PC-3 (cell line): ENCODE results near the gene UBE2G1. TPM values are rescaled to one million over a fixed set of nuclear protein-coding genes. Genes with fewer than 3 reads are reported as not detected.

ENCODE experiments used
- ATAC-seq: fragments of 200-7000 bp; cut with Tn5 transposase; 2 replicates; pipeline ENCODE4 v1.9.1; 2020; ENCODE audit warnings: mild to moderate bottlenecking, moderate library complexity
- BruUV-seq: library from RNA; stranded (reverse); fragments of 400-500 nt; replicated peaks from 2 replicates; lab custom pipeline; 2021; lab: Mats Ljungman, UMichigan
- CTCF ChIA-PET: fragments of 300-600 bp; sonication (Branson Sonifier 250); formaldehyde crosslinking; loops from one replicate; lab custom pipeline; 2022; ENCODE audit warnings: antibody characterized with exemption; lab: Charles Lee
- POLR2A ChIA-PET: fragments of 300-600 bp; sonication (Branson Sonifier 250); formaldehyde crosslinking; loops from one replicate; lab custom pipeline; 2022; ENCODE audit warnings: antibody characterized with exemption; ENCODE audit not compliant: unreplicated experiment; lab: Charles Lee
- DNase-seq: peaks from one replicate; pipeline ENCODE4 v3.0.0-alpha.2; 2015
- H2AFZ ChIP-seq: fragments of 300-600 bp; sonication (generic); 2 replicates; pipeline ENCODE4 v1.6.0; 2016; ENCODE audit warnings: antibody characterized with exemption, low read length
- H3F3A ChIP-seq: fragments of 300-600 bp; sonication (generic); one replicate; pipeline ENCODE4 v1.6.0; 2017; ENCODE audit warnings: antibody characterized with exemption, low read length, control low read depth, mild to moderate bottlenecking; ENCODE audit not compliant: unreplicated experiment
- H3K27ac ChIP-seq: fragments of 300-600 bp; sonication (generic); 2 replicates; pipeline ENCODE4 v1.5.1; 2016; ENCODE audit warnings: mild to moderate bottlenecking, low read length
- H3K27me3 ChIP-seq: fragments of 300-600 bp; sonication (generic); 2 replicates; pipeline ENCODE4 v1.6.1; 2016; ENCODE audit warnings: low read length, mixed read lengths
- H3K36me3 ChIP-seq: fragments of 300-600 bp; sonication (generic); 2 replicates; pipeline ENCODE4 v1.6.1; 2016; ENCODE audit warnings: low read depth, mixed run types, low read length, mixed read lengths
- H3K4me1 ChIP-seq: fragments of 300-600 bp; sonication (generic); 2 replicates; pipeline ENCODE4 v1.5.1; 2016; ENCODE audit warnings: low read length; ENCODE audit not compliant: insufficient read depth
- H3K4me2 ChIP-seq: fragments of 300-600 bp; sonication (generic); 2 replicates; pipeline ENCODE4 v1.6.0; 2016; ENCODE audit warnings: low read length
- H3K4me3 ChIP-seq: fragments of 300-600 bp; sonication (generic); 2 replicates; pipeline ENCODE4 v1.5.1; 2016; ENCODE audit warnings: mild to moderate bottlenecking, low read length, mixed read lengths
- H3K79me2 ChIP-seq: fragments of 300-600 bp; sonication (generic); 2 replicates; pipeline ENCODE4 v1.6.1; 2017; ENCODE audit warnings: low read length, mixed read lengths
- H3K9ac ChIP-seq: fragments of 300-600 bp; sonication (generic); 2 replicates; pipeline ENCODE4 v1.6.0; 2016; ENCODE audit warnings: mild to moderate bottlenecking, low read length
- H3K9me2 ChIP-seq: fragments of 300-600 bp; sonication (generic); replicated peaks from 2 replicates; pipeline ENCODE4 v1.6.1; 2016; ENCODE audit warnings: mixed run types, low read length, mixed read lengths
- H3K9me3 ChIP-seq: fragments of 300-600 bp; sonication (generic); 2 replicates; pipeline ENCODE4 v1.6.1; 2016; ENCODE audit warnings: low read length, mixed read lengths
- H4K20me1 ChIP-seq: fragments of 300-600 bp; sonication (generic); 2 replicates; pipeline ENCODE4 v1.6.1; 2016; ENCODE audit warnings: low read length, mixed read lengths
- EZH2 ChIP-seq: fragments of 300-600 bp; sonication (generic); IDR thresholded peaks from one replicate; pipeline ENCODE4 v1.6.1; 2017; ENCODE audit warnings: antibody characterized with exemption, mild to moderate bottlenecking, low read length; ENCODE audit not compliant: unreplicated experiment
- EZH2phosphoT487 ChIP-seq: fragments of 300-600 bp; sonication (generic); IDR thresholded peaks from 2 replicates; pipeline ENCODE4 v1.6.1; 2018; ENCODE audit warnings: mild to moderate bottlenecking, antibody characterized with exemption, low read length, borderline replicate concordance
- intact Hi-C: fragments of 100-400 bp; cut with micrococcal nuclease; formaldehyde crosslinking; loops from 2 replicates; pipeline ENCODE4 v1.9.0; 2023
- total RNA-seq: library from RNA; depleted of rRNA; stranded (reverse); fragments of >200 nt; gene quantifications from 2 replicates; pipeline ENCODE4 v1.2.3, GENCODE V29; 2014
- TF ChIP-seq, protein P1 (sequence below): fragments of 300-600 bp; sonication (generic); conservative IDR thresholded peaks from 2 replicates; pipeline ENCODE4 v1.5.1; 2017; ENCODE audit warnings: antibody characterized with exemption, low read depth, mild to moderate bottlenecking, low read length

The UBE2G1 gene
- total RNA-seq, 1 experiment from 2014 or later = 35.8 TPM

DNA sequence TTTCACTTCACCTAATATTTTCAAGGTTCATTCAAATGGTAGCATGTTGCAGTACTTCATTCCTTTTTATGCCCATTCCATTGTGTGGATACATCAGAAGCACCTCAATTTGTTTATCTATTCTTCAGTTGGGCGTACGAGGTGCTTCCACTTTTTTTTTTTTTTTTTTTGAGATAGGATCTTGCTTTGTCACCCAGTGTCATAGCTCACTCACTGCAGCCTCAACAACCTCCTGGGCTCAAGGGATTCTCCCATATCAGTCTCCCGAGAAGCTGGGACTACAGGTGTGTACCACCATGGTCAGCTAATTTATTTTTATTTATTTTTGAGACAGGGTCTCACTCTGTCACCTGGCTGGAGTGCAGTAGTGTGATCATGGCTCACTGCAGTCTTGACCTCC is 44.7 kb upstream of the UBE2G1 start:
- no peaks in the 10 kb centered on the region for H3K27me3 ChIP-seq
- BruUV-seq = no TSS peak
- H3K9me2 ChIP-seq = no peaks in the 10 kb centered on the region
- CTCF ChIA-PET = interaction anchor here (0.7 kb wide), 1 partner anchor 48 kb away, joined by 3 read pairs; no protein-coding TSS in a partner anchor
- intact Hi-C loops = loop anchor here (5.0 kb wide), 1 partner anchor 149 kb away; the partner anchor contains the start of gene ANKFY1
- H3K4me3 ChIP-seq = no peak overlapping the region
- H3K36me3 ChIP-seq = no peaks in the 10 kb centered on the region
- TF ChIP-seq EZH2phosphoT487 (no peak), EZH2 (no peak)
- TF ChIP-seq, protein P1, sequence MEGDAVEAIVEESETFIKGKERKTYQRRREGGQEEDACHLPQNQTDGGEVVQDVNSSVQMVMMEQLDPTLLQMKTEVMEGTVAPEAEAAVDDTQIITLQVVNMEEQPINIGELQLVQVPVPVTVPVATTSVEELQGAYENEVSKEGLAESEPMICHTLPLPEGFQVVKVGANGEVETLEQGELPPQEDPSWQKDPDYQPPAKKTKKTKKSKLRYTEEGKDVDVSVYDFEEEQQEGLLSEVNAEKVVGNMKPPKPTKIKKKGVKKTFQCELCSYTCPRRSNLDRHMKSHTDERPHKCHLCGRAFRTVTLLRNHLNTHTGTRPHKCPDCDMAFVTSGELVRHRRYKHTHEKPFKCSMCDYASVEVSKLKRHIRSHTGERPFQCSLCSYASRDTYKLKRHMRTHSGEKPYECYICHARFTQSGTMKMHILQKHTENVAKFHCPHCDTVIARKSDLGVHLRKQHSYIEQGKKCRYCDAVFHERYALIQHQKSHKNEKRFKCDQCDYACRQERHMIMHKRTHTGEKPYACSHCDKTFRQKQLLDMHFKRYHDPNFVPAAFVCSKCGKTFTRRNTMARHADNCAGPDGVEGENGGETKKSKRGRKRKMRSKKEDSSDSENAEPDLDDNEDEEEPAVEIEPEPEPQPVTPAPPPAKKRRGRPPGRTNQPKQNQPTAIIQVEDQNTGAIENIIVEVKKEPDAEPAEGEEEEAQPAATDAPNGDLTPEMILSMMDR = no peak
- POLR2A ChIA-PET = no interaction called here
- H3K4me1 ChIP-seq = no peaks in the 10 kb centered on the region; the same call in 1 of the 2 replicates
- no peak overlapping the region for H2AFZ ChIP-seq
- no peaks in the 10 kb centered on the region for H3K79me2 ChIP-seq
- no peak overlapping the region for H3K9ac ChIP-seq
- ATAC-seq (no peak), DNase-seq (no peak)
- H3K4me2 ChIP-seq = no peak overlapping the region
- H3K9me3 ChIP-seq = no peaks in the 10 kb centered on the region
- H3K27ac ChIP-seq = no peak overlapping the region
- no peaks in the 10 kb centered on the region for H4K20me1 ChIP-seq
- no peaks in the 10 kb centered on the region for H3F3A ChIP-seq

DNA sequence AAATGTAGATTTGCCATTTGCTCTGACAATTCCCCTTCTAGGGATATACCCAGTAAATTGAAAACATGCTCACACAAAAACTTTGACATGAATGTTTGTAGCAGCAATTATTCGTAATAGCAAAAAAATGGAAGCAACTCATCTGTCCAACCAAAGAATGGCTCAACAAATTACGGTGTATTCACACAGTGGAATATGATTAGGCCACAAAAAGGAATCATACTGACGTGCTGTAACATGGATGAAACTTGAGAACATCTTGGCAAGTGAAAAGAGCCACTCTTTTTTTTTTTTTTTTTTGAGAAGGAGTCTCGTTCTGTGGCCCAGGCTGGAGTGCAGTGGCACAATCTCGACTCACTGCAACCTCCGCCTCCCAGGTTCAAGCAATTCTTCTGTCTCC is 43.2 kb upstream of the UBE2G1 start:
- no TSS peak for BruUV-seq
- Histone ChIP-seq H4K20me1 (no peaks in the 10 kb centered on the region), H3K36me3 (no peaks in the 10 kb centered on the region), H3F3A (no peaks in the 10 kb centered on the region), H3K4me3 (no peak overlapping the region), H2AFZ (no peak overlapping the region), H3K27me3 (no peaks in the 10 kb centered on the region), H3K4me2 (no peak overlapping the region), H3K27ac (no peak overlapping the region), H3K9me3 (no peaks in the 10 kb centered on the region), H3K9me2 (no peaks in the 10 kb centered on the region), H3K4me1 (no peaks in the 10 kb centered on the region; the same call in 1 of the 2 replicates), H3K9ac (no peak overlapping the region), H3K79me2 (no peaks in the 10 kb centered on the region)
- TF ChIP-seq EZH2 (no peak), EZH2phosphoT487 (no peak)
- TF ChIP-seq, protein P1 = no peak
- POLR2A ChIA-PET = no interaction called here
- intact Hi-C loops = loop anchor here (5.0 kb wide), 1 partner anchor 147 kb away; the partner anchor contains the start of gene ANKFY1
- CTCF ChIA-PET = no interaction called here
- ATAC-seq (no peak), DNase-seq (no peak)

DNA sequence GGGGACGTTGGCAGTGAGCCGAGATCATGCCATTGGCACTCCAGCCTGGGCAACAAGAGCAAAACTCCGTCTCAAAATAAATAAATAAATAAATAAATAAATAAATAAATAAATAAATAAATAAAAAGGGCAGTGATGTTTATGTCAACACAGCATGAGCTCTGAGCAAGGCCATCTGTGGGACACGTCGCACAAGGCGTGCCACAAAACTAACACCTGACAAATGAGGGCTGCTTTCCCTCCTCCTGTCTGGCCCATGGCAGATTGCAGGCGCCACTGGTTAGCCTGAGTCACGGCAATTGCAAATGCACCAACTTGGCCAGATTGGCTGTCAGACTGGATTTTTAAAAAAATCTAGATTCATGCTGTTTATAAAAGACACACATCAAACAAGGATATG is 41.4 kb upstream of the UBE2G1 start:
- Histone ChIP-seq H3K9me3 (no peaks in the 10 kb centered on the region), H3K36me3 (no peaks in the 10 kb centered on the region), H3K9ac (no peak overlapping the region), H3K4me1 (no peaks in the 10 kb centered on the region; the same call in 1 of the 2 replicates), H2AFZ (no peak overlapping the region), H3K9me2 (no peaks in the 10 kb centered on the region), H3K27ac (no peak overlapping the region), H3F3A (no peaks in the 10 kb centered on the region), H3K27me3 (no peaks in the 10 kb centered on the region), H4K20me1 (no peaks in the 10 kb centered on the region), H3K4me3 (no peak overlapping the region), H3K4me2 (no peak overlapping the region), H3K79me2 (no peaks in the 10 kb centered on the region)
- BruUV-seq = no TSS peak
- DNase-seq (peak; percentile 29), ATAC-seq (peak; percentile 33; the same call in 1 of the 2 replicates)
- TF ChIP-seq, protein P1 = no peak
- TF ChIP-seq EZH2 (no peak), EZH2phosphoT487 (no peak)
- CTCF ChIA-PET = no interaction called here
- POLR2A ChIA-PET = no interaction called here
- intact Hi-C loops = no loop called here
